HG03108 (cell line): ENCODE measurements around the gene PTN.

ENCODE experiments used
- ATAC-seq: cut with Tn5 transposase; IDR thresholded peaks from one replicate; pipeline ENCODE4 v1.9.1; 2021; ENCODE audit warnings: moderate library complexity; ENCODE audit not compliant: unreplicated experiment

The PTN gene

GRCh38 chr7:137324796-137325696 is 18.5 kb downstream of the PTN start:
- ATAC-seq: no peak

- ATAC-seq: no peak
Observed at GRCh38 chr7:137316648-137317353, 26.7 kb downstream of the PTN start.

- ATAC-seq: no peak
Observed at GRCh38 chr7:137313201-137313600, 30.3 kb downstream of the PTN start.

GRCh38 chr7:137306748-137307147 is 36.8 kb downstream of the PTN start:
- ATAC-seq: no peak

GRCh38 chr7:137305901-137306621 is 37.5 kb downstream of the PTN start:
- ATAC-seq: no peak

GRCh38 chr7:137304624-137305235 is 38.8 kb downstream of the PTN start:
- ATAC-seq: no peak

GRCh38 chr7:137304165-137304564 is 39.4 kb downstream of the PTN start:
- no peak for ATAC-seq

- no peak for ATAC-seq
Observed at GRCh38 chr7:137302081-137302480, 41.5 kb downstream of the PTN start.

GRCh38 chr7:137298464-137298794 is 45.1 kb downstream of the PTN start:
- no peak for ATAC-seq

GRCh38 chr7:137297551-137298463 is 45.7 kb downstream of the PTN start:
- no peak for ATAC-seq

GRCh38 chr7:137296576-137296975 is 47.0 kb downstream of the PTN start:
- ATAC-seq: no peak

GRCh38 chr7:137295739-137296324 is 47.7 kb downstream of the PTN start:
- ATAC-seq: no peak

- no peak for ATAC-seq
Observed at GRCh38 chr7:137289101-137289500, 54.4 kb downstream of the PTN start.

GRCh38 chr7:137287651-137288258 is 55.8 kb downstream of the PTN start:
- no peak for ATAC-seq

GRCh38 chr7:137283153-137283552 is 60.4 kb downstream of the PTN start:
- ATAC-seq: no peak

GRCh38 chr7:137282043-137282442 is 61.5 kb downstream of the PTN start:
- ATAC-seq: no peak

- ATAC-seq: no peak
Observed at GRCh38 chr7:137276189-137276588, 67.3 kb downstream of the PTN start.

GRCh38 chr7:137272249-137272648 is 71.3 kb downstream of the PTN start:
- no peak for ATAC-seq

- no peak for ATAC-seq
Observed at GRCh38 chr7:137269240-137269639, 74.3 kb downstream of the PTN start.
